OCI-M2 (cell line): Measurements from ENCODE around the gene TSEN54.

Experiments used
- DNase-seq: peaks from one replicate; lab custom pipeline; 2025; ENCODE audit not compliant: unreplicated experiment; lab: John Stamatoyannopoulos, UW

TSEN54 gene

DNA sequence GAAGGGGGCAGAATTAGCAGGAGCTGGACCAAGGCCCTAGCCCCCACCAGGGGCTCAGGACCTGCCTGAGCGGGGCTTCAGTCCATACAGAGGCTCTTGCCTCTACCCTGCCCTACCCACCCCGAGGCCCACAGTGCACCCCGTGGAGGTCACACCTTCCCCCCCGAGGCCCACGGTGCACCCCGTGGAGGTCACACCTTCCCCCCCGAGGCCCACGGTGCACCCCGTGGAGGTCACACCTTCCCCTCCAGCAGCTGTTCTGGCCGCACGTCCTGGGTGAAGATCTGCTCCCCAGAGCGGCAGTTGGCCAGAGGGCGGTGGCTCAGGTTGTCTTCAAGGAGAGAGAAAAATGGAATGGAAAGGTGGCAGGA lies 12.4 kb upstream of the TSEN54 start:
- DNase-seq, result no peak

DNA sequence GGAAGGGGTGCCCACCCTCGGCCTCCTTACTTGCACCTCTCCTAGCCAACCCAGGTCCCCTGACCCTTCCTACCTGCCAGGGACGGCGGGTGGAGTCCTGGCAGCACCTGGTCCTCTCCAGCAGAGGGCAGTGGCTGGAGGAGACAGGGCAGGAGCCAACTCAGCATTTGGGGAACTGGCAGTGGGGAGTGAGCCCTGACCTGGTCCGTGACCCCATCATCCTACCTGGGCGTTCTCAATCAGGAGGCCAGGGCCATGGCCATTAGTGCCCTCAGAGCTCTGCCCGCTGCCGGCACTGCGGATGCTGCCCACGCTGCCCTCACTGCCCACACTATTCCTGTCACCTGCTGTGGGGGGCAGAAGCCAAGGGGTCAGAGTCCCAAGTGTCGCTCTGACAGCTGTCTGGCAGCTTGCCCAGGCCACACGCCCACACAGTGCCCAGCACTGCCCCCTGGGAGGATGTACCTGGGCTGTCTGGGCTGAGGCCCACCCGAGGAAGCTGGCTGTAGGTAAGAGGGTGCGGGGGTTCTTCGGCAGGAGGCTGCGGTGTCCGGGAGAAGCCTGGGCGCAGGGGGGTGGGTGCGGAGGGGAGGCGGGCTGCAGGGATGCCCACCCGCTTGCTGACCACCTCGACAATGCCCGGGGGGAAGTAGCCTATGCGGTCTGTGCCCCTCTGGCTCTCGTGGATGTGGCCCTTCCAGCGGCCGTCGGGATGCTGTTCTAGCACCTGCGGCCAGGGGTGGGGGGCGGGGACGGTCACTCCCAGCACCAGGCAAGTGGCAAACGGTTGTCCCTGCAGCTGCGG lies 11.8 kb upstream of the TSEN54 start:
- no peak for DNase-seq

GRCh38 chr17:75505152-75505409 lies 11.2 kb upstream of the TSEN54 start:
- no peak for DNase-seq

GRCh38 chr17:75505640-75506039 lies 10.7 kb upstream of the TSEN54 start:
- no peak for DNase-seq

DNA sequence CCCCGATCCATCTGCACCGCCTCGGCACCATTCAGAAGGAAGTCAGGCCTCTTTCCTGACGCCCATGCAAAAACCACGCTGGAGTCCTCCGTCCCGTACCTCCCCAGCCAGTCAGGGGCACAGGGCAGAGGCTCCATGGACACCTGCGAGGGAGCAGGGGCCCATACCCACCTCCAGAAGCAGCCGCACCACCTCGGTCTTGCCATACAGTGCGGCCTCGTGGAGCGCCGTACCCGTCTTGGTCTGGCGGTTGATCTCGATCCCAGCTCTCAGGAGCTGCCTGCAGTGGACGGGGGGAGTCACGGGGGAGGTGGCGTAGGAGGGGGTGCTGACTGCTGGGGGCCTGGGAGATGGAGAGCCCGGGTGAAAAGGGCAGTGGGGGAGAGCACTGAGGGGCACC lies 10.2 kb upstream of the TSEN54 start:
- no peak for DNase-seq

- no peak for DNase-seq
Observed at GRCh38 chr17:75506888-75507287, 9.4 kb upstream of the TSEN54 start.

- no peak for DNase-seq
Observed at GRCh38 chr17:75507733-75508719, 8.3 kb upstream of the TSEN54 start.

DNA sequence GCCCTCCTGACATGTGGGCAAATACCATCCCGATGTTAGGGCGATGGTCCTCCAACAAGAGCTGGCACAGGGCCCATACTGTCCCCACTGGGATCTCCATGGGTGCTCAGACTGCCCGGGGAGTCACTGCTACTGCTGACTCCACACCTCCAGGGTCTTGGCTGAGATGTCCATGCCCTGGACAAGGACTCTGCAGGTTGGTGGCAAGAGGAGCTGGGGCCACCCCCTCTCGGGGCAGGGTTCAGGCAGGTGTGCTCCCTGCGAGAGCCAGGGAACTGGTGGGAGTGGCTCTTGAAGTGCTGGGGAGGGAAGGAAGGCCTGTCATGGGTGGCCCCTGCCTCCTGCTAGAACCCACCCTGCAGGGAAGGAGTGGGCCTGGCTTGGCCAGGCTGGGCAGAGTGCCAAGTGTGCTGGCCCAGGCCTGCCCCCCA lies 7.4 kb upstream of the TSEN54 start:
- DNase-seq, result no peak

GRCh38 chr17:75509528-75510258 lies 6.6 kb upstream of the TSEN54 start:
- no peak for DNase-seq

DNA sequence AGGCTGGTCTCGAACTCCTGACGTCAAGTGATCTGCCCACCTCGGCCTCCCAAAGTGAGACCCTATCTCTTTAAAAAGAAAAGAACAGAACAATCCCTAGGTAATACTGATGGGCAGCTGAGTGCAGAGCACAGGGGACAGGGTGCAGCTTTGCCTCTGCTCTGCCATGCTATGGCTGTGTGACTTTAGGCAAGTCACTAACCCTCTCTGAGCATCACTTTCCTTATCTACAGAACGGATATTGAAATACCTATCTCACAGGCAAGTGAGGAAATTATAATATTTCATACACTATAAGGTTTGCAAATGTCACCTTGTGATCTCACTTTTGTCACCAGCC lies 5.1 kb upstream of the TSEN54 start:
- DNase-seq, result no peak

GRCh38 chr17:75511610-75512575 lies 4.4 kb upstream of the TSEN54 start:
- DNase-seq, result no peak

- no peak for DNase-seq
Observed at GRCh38 chr17:75512926-75513640, 3.2 kb upstream of the TSEN54 start.

DNA sequence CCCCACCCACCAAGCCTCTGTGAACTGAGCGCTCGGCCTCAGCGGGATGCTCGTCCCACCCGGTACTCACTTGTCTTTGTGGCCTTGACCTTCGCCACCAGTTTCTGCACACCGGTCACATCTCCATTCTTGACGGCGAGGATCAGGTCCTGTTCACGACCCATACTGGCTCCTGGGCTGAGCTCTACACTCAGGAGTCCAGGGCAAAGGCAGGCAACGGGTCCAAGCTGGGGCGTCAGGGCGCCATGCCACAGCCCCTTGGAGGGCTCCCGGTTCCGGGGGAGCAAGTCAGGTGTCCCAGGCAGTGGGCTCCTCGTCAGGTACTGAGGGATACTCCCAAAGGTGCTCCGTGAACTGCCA lies 2.7 kb upstream of the TSEN54 start:
- no peak for DNase-seq

- no peak for DNase-seq
Observed at GRCh38 chr17:75514299-75514918, 1.9 kb upstream of the TSEN54 start.

DNA sequence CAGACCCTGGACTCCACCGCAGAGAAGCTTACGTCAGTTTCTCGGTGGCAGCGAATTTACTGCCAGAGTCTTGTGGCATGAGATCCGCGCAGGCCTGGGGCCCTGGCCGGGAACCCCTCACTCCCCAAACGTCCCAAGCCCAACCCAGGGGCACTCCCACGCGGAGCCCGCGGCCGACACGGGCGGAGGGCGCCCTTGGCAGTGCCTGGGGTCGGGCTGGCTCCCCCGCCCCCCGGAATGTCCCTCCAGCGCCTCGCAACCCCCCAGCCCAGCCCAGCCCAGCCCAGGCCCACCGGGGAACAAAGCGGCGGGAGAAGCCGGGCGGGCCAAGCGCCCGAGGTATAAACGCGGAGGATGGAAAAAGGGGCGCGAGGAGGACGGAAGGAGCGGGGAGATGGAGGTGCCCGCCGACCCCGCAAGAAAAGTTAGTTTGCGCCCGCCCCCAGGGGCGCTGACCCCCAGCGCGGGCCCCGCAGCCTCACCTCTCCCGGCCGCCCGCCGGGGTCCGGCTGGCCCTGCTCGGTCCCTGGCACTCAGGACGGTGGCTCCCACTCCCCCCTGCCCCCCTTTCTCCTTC lies 1.3 kb upstream of the TSEN54 start:
- DNase-seq, result no peak

- DNase-seq, result peak; percentile 53
Observed at GRCh38 chr17:75515496-75516254, 653 bp upstream of the TSEN54 start, which contains the start of gene CASKIN2. Gene CASKIN2 (minus strand): TSS chr17:75515537. CDS start chr17:75513804, 1,733 bp downstream.

- DNase-seq, result no peak
Observed at GRCh38 chr17:75516619-75517296, 430 bp downstream of the TSEN54 start.
